GM19395 (cell line): ENCODE data around the gene TDRD5.

Experiments
- ATAC-seq: cut with Tn5 transposase; IDR thresholded peaks from one replicate; pipeline ENCODE4 v1.9.1; 2021; ENCODE audit warnings: mild to moderate bottlenecking, moderate library complexity; ENCODE audit not compliant: unreplicated experiment

Gene TDRD5

GRCh38 chr1:179591592-179592580, at the start of gene TDRD5:
Gene TDRD5 (plus strand): TSS chr1:179591832. CDS start chr1:179592616, 784 bp downstream.
- ATAC-seq = no peak

DNA sequence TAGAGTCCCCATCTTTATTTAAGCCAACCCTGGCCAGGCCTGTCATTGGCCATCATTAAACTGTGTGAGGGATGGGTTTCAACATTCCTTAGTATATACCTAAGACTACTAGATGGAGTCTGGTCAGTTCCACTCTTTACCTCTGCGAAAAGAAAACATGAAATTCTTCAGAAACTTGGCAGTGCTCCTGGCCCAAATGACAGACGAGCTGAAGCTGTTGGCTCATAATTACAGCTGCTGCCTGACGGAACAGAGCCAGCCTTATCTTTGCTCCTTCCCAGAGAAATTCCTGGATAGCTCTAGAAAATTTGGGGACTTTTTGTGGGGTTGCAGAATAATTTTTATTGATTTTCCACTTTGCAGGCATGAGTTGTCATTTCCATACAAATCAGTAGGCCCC, 46.3 kb upstream of the TDRD5 start:
- no peak for ATAC-seq

- no peak for ATAC-seq
These were observed 44.6 kb upstream of the TDRD5 start for GRCh38 chr1:179547021-179547535.

DNA sequence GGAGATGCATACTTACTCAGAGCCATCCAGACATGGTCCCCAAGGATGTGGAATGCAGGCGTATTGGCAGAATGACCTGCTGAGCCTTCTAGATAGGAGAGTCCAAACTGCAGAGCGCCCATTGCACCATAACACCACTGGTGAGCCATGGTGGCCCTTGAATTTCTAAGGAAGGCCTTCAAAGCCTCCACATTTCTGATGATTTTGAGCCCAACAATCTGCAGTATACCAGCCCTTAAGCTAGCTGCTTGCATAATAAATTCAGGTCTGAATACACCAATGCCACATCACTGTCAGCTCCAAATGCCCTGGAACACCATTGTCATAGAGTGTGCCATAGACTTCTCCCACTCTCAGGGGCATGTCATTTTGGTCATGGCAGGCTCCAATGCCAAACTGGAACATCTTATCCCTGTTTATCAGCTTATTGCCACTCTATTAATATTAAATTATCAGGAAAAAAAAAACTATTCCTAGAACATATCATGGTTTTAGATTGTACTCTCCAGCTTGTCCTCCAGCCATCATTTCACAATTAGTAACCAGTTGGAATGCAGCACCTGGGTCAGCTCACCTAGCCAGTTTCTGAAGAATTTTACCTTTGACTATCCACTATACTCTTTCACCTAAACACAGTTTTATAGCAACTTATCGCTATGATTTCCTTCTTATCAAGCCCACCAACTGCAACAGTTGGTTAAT, 42.8 kb upstream of the TDRD5 start:
- ATAC-seq = no peak

GRCh38 chr1:179549368-179549700, 42.3 kb upstream of the TDRD5 start:
- ATAC-seq = no peak

GRCh38 chr1:179550746-179551682, 40.6 kb upstream of the TDRD5 start:
- ATAC-seq = no peak

- no peak for ATAC-seq
These were observed 37.2 kb upstream of the TDRD5 start for GRCh38 chr1:179554427-179554826.

GRCh38 chr1:179558078-179558477, 33.6 kb upstream of the TDRD5 start:
- ATAC-seq = no peak

DNA sequence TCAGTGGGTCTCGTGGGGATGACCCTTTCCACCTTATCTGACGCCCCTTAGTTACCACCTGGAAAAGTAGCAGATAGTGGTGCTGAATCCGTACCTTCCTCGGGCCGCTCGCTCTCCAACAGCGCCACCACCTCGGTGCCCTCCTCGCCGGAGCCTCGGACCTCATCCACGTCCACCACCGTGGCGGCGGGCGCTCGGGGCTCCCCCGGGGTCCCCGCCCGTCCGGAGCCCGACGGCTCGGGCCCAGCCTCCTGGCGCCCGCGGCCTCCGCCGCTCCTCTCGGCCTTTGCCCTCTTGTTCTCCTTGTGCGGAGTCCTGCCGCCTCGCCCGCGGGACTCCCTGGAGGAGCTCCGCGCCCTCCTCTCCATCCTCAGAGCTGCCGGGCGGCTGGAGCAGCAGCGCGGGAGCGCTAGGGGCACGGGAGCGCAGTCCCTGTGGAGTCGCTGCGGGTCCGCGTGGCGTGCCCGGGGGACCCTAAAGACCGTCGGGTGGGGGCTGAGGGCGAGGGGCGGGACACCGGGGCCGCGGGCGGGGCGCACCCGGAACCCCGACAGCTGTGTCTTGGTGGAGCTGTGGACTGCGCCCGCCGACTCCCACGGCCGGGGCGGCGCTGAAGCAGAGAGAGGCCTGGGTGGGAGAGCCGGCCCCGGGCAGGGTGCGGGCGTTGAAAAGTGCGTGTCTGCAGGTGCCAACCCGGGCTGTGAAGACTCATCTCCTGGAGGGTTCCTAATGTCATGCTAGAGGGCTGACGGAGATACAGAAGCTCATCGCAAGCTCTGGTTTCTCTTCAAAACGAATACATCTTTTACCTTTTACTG, 15.9 kb upstream of the TDRD5 start, which contains the start of gene NPHS2:
TSS of gene NPHS2 (minus strand) at position 452 of the 818 bp plus-strand sequence. CDS start at position 368, 84 bp downstream.
- ATAC-seq = no peak

DNA sequence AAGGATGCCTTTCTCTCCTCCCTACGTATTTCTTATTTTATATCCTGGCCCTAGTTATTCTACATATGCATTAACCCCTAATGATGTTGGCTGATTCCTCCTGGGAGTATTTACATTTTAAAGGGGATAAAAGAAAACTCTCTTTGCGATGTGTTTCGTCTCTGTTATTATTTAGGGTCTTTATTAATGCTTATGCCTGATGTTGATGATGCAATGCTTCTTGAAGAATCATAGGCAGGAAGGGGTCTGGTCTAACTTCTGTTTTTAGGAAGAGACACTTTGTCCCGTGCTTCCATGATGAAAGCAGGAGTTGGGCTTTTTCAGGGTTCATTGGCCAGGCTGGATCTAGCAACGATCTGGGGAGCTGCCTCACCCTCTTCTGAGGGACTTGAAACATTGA, 15.1 kb upstream of the TDRD5 start:
- ATAC-seq = no peak

DNA sequence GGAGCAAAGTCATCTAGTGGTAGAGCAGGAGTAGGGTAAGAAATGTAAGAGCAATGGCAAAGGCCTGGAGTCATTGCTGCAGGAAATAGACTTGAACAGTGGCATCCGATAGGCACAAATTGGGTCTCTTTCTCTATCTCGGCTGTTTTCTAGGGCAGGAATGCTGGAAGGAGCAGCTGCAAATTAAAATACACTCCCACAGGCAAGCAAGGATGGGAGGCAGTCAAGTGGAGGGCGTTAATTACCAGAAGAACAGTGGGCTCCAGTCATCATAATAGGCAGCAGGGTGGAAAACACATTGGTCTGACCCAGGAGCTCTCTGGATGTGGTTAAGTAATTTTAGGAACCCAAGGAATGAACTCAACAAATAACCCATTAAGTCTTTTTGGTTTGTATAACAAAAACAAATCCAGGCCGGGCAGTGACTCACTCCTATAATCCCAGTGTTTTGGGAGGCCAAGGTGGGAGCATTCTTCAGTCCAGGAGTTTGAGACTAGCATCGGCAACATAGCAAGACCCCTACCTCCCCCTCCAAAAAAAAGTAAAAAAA, 7.8 kb upstream of the TDRD5 start:
- no peak for ATAC-seq

GRCh38 chr1:179586107-179586823, 5.4 kb upstream of the TDRD5 start:
- no peak for ATAC-seq

GRCh38 chr1:179587336-179587735, 4.3 kb upstream of the TDRD5 start:
- ATAC-seq = no peak

GRCh38 chr1:179588425-179589024, 3.1 kb upstream of the TDRD5 start:
- no peak for ATAC-seq

DNA sequence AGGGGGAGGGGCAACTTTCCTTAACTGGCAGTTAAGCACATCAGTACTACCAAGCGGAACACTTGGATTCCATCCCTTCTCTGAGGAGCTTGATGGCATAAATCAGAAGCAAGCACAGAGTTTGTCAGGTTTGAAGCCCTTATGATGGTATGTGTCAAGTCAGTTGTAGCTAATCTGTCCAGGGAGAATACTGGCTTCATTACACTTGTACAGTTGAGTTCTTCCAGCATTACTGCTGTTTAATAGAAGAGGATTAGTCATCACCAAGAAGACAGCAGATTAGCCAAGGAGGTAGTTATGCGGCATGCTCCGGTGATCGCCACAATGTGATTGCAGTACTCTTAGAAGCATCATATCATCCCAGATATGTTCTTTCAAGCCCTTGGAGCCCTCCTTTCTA, 2.1 kb upstream of the TDRD5 start:
- no peak for ATAC-seq

DNA sequence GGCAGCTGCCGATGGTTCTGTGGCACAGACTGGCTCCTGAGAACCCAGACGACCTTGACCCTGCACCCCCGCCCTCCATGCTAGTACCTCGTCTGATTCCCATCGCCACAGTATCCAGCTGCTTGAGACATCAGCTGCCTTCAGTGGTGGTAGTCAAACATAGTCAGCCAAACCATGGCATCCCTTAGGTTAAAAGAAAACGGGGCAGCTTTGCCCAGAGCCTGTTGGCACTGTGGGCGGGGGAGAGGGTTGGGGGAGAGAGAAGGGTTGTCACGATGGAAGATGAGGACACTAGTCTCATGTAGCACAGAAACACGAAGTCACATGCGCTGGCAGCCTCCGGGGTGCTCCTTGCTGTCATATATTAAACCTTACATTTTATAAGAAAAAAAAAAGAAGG, 961 bp upstream of the TDRD5 start:
- ATAC-seq = no peak

- ATAC-seq = no peak
These were observed 410 bp upstream of the TDRD5 start for GRCh38 chr1:179591253-179591591.

GRCh38 chr1:179598631-179599030, 7.0 kb downstream of the TDRD5 start:
- no peak for ATAC-seq
